ENCODE data around the gene HEPHL1.

Gene HEPHL1

GRCh38 chr11:94048032-94048709 lies 27.0 kb downstream of the HEPHL1 start:
- Histone ChIP-seq H3K79me2 (ENCODE audit: insufficient read depth, low read length) (no peaks in the 10 kb centered on the region), H4K20me1 (ENCODE audit: insufficient read depth, low read length) (no peaks in the 10 kb centered on the region), H3K9me3 (ENCODE audit: low read length) (no peaks in the 10 kb centered on the region), H3K9ac (ENCODE audit: low read length) (no peak overlapping the region), H3K27me3 (ENCODE audit: insufficient read depth, low read length) (no peaks in the 10 kb centered on the region), H3K4me2 (ENCODE audit: low read length) (no peak overlapping the region), H3F3A (ENCODE audit: insufficient read depth, low read length) (no peaks in the 10 kb centered on the region), H3K4me3 (ENCODE audit: low read depth, low read length, poor library complexity, severe bottlenecking) (no peak overlapping the region), H3K9me2 (ENCODE audit: low read depth, low read length) (peaks cover 2% of the 10 kb centered on the region; the same call in 1 of the 2 replicates), H3K4me1 (ENCODE audit: insufficient read depth, low read length, severe bottlenecking) (no peaks in the 10 kb centered on the region), H3K27ac (ENCODE audit: low read depth, low read length, poor library complexity, severe bottlenecking) (no peak overlapping the region), H2AFZ (ENCODE audit: low read length) (no peak overlapping the region), H3K36me3 (ENCODE audit: insufficient read depth, low read length) (no peaks in the 10 kb centered on the region)
- TF ChIP-seq EZH2 (IDR thresholded peaks at IDR 0.05; ENCODE audit: borderline replicate concordance, low read length) = no peak
- TF ChIP-seq CTCF (IDR thresholded peaks at IDR 0.05; ENCODE audit: low read length) = no peak

- no peaks in the 10 kb centered on the region for H3K4me1 ChIP-seq (ENCODE audit: insufficient read depth, low read length, severe bottlenecking)
- H3K9ac ChIP-seq (ENCODE audit: low read length) = no peak overlapping the region
- no peaks in the 10 kb centered on the region for H3K36me3 ChIP-seq (ENCODE audit: insufficient read depth, low read length)
- H3K9me3 ChIP-seq (ENCODE audit: low read length) = no peaks in the 10 kb centered on the region
- H3K4me2 ChIP-seq (ENCODE audit: low read length) = no peak overlapping the region
- H3K27ac ChIP-seq (ENCODE audit: low read depth, low read length, poor library complexity, severe bottlenecking) = no peak overlapping the region
- no peak overlapping the region for H3K4me3 ChIP-seq (ENCODE audit: low read depth, low read length, poor library complexity, severe bottlenecking)
- H3K27me3 ChIP-seq (ENCODE audit: insufficient read depth, low read length) = no peaks in the 10 kb centered on the region
- H3F3A ChIP-seq (ENCODE audit: insufficient read depth, low read length) = no peaks in the 10 kb centered on the region
- no peak for TF ChIP-seq CTCF (IDR thresholded peaks at IDR 0.05; ENCODE audit: low read length)
- TF ChIP-seq EZH2 (IDR thresholded peaks at IDR 0.05; ENCODE audit: borderline replicate concordance, low read length) = no peak
- H3K79me2 ChIP-seq (ENCODE audit: insufficient read depth, low read length) = no peaks in the 10 kb centered on the region
- H2AFZ ChIP-seq (ENCODE audit: low read length) = no peak overlapping the region
- no peaks in the 10 kb centered on the region for H4K20me1 ChIP-seq (ENCODE audit: insufficient read depth, low read length)
- peaks cover 3% of the 10 kb centered on the region; the same call in 1 of the 2 replicates for H3K9me2 ChIP-seq (ENCODE audit: low read depth, low read length)
These were observed 28.2 kb downstream of the HEPHL1 start for GRCh38 chr11:94049351-94049750.

- no peak overlapping the region for H3K4me3 ChIP-seq (ENCODE audit: low read depth, low read length, poor library complexity, severe bottlenecking)
- no peaks in the 10 kb centered on the region for H3K9me2 ChIP-seq (ENCODE audit: low read depth, low read length)
- no peak overlapping the region for H2AFZ ChIP-seq (ENCODE audit: low read length)
- H4K20me1 ChIP-seq (ENCODE audit: insufficient read depth, low read length) = no peaks in the 10 kb centered on the region
- H3K27me3 ChIP-seq (ENCODE audit: insufficient read depth, low read length) = no peaks in the 10 kb centered on the region
- no peaks in the 10 kb centered on the region for H3K36me3 ChIP-seq (ENCODE audit: insufficient read depth, low read length)
- H3K9ac ChIP-seq (ENCODE audit: low read length) = no peak overlapping the region
- H3F3A ChIP-seq (ENCODE audit: insufficient read depth, low read length) = no peaks in the 10 kb centered on the region
- H3K4me1 ChIP-seq (ENCODE audit: insufficient read depth, low read length, severe bottlenecking) = no peaks in the 10 kb centered on the region
- H3K4me2 ChIP-seq (ENCODE audit: low read length) = no peak overlapping the region
- no peaks in the 10 kb centered on the region for H3K79me2 ChIP-seq (ENCODE audit: insufficient read depth, low read length)
- TF ChIP-seq EZH2 (IDR thresholded peaks at IDR 0.05; ENCODE audit: borderline replicate concordance, low read length) = no peak
- no peak for TF ChIP-seq CTCF (IDR thresholded peaks at IDR 0.05; ENCODE audit: low read length)
- H3K9me3 ChIP-seq (ENCODE audit: low read length) = no peaks in the 10 kb centered on the region
- no peak overlapping the region for H3K27ac ChIP-seq (ENCODE audit: low read depth, low read length, poor library complexity, severe bottlenecking)
These were observed 37.5 kb downstream of the HEPHL1 start for GRCh38 chr11:94058630-94059029.

All from OCI-LY1 (cell line).